ENCODE measurements around the gene ARHGAP26. TPM values are rescaled to one million over a fixed set of nuclear protein-coding genes. Genes with fewer than 3 reads are reported as not detected.

The ARHGAP26 gene
- polyA plus RNA-seq, 3 donors: 9.5 to 14.5 (median 14.4) TPM

DNA sequence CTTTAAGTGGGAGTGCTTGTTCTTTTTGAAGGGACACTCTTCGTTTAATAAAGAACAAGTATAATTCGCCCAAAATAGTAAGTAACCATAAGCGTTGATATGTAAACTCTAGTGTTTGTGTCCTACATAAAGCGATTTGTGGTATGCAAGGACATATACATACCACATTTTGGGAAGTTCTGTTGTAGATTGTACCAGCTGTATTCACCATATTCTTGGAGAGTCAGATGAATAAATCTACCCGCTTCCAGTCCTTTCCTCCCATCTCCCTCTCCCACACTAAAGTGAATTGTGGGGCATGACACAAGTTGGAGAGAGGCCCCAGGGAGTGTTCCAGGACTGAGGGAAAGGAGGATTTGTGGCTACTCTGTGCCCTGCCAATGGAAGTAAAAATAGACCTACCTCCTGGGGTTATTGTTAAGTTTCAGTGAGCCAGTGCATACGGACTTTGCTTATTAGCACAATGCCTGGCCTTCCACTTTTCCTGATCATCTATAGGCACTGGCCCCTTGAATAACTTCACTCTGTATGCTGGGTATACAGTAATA, 40.6 kb downstream of the ARHGAP26 start:
- no peak for DNase-seq

GRCh38 chr5:142811866-142812557, 41.8 kb downstream of the ARHGAP26 start:
- DNase-seq: no peak

DNA sequence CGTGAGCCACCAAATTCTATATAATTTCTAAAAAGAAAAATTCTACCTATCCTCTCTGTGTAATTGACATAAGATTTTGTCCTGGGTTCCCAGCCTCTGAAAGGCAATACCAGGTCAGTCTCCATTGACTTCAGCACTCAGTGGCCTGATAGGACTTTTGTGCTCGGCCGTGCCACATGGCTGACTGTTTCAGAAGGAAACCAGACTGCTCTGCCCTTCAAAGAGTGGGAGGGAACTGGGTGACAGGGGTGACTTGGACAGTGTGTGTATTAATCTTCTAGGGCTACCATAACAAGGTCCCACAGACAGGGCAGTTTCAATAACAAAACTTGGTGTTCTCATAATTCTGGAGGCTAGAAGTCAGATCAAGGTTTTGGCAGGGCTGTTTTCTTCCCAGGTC, 43.0 kb downstream of the ARHGAP26 start:
- no peak for DNase-seq

GRCh38 chr5:142814122-142814521, 43.9 kb downstream of the ARHGAP26 start:
- DNase-seq: no peak

DNA sequence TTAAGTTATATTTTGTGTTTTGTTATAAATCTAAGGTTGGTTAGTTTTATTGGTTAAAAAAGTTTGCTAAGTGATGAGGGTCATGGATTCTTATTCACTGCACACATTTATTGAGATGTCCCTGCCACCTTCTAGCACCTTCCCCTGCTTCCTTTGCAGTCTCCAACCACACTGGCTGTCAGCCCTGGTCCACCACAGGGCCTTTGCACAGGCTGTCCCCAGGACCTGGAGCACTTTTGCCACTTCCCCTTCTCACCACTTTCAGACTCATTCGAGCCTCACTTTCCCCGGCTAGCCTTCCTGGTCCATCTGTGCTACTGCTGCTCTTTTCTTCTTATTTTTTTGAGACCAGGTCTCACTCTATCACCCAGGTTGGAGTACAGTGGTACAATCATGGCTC, 45.3 kb downstream of the ARHGAP26 start:
- DNase-seq: no peak

GRCh38 chr5:142816531-142817430, 46.6 kb downstream of the ARHGAP26 start:
- DNase-seq: no peak

DNA sequence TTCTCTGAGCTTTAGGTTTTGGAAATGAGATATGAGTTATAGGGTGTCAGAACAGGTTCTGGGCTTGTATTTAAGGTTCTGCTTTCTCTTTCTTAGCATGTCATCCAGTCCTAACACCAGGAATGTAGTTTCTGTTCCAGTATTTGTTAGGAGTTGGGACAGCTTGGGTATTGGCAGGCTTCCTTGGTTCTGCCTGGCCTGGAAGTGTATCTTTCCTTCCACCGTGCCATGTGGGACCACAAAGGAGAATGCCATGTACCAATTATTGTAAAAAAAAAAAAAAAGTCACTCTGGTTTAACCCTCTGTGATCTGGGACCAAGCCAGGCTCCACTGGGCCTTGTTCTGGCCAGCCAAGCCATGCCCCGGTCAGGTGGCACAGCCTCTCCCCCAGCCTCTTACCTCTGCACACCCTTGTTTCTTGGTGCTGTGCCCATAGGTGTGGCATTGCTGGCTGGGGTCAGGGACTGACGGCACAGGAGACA, 47.8 kb downstream of the ARHGAP26 start:
- DNase-seq: no peak

GRCh38 chr5:142819292-142819691, 49.1 kb downstream of the ARHGAP26 start:
- no peak for DNase-seq

DNA sequence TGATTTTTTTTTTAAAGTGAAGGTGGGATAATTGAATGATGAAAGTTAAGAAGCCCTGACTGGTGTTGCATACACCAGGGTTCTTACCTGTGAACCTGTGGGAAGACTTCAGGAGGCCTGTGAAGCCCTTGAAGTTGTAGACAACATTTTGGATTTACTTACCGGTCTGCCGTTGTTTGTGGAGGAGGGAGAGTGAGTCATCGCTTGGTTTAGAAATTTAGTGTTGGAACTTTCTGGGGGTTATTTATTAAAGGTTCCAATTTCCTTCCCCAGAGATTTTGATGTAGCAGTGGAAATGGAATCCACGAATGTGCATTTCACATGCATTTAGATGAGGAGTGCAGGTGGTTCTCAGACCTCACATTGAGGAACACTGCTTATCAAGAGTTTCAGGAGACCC, 49.6 kb downstream of the ARHGAP26 start:
- no peak for DNase-seq

DNA sequence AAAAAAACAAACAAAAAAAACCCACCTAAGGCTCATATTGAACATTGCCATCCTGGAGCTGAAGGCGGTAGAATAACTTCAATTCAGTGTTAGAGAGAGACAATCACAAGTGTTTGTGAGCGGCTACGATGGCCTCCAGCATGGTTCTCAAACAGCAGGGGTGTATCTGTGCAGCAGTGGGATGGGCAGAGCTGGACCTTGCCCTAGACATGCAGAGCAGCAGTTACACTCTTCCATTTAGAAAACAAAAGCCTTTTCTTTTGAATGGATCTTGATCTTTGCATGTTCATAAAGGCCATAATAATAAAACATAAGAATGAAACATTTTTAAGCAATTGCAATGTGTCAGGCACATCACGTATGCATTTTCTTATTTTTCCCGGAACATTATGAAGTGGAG, 50.3 kb downstream of the ARHGAP26 start:
- DNase-seq: no peak

- DNase-seq: no peak
These were observed 51.0 kb downstream of the ARHGAP26 start for GRCh38 chr5:142821034-142821732.

DNA sequence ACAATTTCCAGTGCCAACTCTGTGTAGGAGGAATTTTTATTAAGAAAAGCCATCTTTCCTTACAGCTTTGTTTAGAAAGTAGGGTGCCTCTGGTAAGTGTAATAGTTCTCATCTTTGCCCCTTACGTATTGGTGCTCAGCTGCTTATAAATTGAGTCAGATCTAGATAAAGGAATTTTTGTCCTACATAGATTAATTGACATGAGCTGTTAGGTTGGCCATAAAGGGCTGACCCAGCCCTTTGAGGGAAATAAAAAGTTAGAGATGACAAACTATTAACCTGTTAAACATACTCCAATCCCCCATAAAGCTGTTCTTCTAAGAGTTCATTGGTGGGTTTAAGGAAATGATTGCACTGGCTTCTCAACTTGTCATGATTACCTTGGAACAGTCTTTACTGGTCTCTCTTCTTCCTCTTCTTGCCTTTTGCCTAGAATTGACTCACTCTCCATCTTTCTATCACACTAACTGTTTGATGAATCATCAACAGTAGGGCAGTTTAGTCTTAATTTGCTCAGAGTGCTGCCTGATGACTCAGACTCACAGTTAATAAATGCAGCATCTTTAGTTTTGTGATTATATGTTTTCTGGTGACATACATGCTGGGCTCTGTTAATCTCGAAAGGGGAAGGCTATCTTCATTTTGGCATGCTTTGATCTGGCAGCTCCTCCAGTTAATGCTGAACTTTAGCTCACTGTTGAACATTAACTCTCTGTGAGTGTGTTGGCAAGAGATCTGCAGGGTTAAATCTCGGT, 51.7 kb downstream of the ARHGAP26 start:
- DNase-seq: no peak

GRCh38 chr5:142823126-142823525, 52.9 kb downstream of the ARHGAP26 start:
- no peak for DNase-seq

- no peak for DNase-seq
These were observed 53.6 kb downstream of the ARHGAP26 start for GRCh38 chr5:142823806-142824205.

DNA sequence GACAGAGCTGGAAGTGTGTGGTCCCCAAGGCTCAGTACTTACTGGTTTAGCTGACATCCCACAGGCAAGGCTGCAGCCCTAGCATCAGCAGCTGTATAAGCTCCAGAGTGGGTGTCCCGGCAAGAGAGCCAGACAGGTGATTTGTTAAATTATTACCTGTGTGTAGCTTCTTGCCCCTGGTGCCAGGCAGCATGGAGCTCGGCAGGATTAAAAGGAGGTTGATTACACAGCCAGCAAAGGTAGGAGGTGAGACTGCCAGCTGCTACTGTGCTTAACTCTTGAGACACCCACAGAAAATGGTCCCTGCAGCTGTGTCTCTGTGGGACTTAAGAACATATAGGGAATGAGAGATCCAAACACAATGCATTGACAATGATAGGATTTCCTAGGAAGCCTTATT, 54.2 kb downstream of the ARHGAP26 start:
- no peak for DNase-seq

DNA sequence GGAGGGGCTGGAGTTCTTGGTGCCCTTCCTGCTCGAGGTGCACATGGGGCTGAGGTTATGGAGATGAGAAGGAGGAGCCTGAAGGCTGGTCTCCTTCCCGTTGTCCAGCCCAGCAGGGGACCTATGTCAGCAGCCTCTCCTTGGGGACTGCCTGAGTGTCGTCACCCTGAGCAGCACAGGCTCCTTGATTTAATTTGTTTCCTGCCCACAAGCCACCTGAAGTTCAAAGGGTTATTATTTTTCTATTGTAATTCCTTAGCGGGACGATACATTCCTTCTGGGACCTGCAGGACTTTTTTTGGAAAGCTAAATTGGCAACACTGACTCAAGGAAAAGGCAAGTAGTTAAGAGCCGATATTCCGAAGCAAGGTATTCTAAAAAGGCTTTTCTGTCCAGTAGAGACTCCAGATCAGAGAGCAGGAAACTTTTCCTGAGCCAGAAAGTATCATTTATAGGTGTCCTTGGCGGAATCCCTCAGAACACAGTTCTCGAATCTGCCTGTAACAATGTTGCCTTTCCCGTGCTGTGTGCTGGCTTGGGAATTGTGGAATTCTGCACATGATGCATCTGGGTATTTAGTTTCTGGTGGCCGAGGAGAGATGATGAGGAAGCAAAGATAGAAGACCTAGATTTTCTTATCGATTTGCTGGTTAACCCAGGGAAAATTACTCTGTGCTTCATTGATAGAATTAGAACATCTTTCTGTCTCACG, 55.4 kb downstream of the ARHGAP26 start:
- DNase-seq: no peak

DNA sequence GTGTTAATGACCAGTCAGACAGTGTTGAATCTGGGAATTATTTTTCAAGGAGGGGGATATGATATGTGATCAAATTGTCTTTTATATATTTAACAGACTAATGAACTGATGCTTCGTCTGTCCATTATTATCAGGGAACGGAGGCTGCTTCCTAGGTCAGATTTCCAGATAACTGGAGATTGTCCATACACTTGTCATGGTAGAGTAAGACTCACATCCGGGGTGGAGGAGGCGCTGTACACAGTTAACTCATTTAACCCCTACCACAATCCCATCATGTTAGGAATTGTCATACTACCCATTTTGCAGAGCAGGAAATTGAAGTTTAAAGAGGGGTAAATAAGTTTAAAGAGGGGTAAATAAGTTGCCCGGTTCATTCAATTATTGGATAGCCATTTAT, 55.9 kb downstream of the ARHGAP26 start:
- DNase-seq: no peak

DNA sequence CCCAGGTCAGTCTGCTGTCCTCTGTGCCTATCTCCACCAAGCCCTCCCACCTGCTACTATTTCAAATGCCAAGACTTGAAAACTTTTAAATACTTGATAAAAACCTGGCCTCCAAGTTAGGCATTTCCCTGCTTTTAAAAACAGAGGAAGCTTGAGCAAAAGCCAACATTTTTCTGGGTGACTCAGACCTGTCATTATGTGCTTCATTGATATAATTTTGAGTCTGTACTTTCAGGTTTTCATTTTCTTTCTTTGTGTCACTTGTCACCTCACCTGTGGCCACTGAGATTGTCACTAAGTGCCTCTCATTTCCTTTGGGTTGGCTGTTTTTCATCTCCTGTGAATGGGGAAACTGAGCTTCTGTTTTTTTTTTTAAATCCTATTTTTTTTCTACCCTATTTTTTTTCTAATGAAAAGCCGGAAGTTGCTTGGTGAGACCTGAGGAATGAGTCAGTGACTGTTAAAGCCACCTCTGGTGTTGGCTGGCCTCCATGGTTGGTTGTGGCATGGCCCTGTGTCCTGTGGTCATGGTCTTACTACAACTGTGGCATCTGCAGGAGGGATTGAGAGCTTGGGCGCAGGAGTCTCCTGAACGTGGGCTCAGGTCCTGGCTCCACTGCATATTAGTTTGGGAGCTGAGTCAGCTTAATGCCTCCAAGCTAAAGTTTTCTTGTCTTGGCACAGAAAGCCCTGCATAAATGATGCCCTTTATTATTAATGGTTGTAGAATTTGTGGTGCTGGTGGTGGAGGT, 56.7 kb downstream of the ARHGAP26 start:
- no peak for DNase-seq

DNA sequence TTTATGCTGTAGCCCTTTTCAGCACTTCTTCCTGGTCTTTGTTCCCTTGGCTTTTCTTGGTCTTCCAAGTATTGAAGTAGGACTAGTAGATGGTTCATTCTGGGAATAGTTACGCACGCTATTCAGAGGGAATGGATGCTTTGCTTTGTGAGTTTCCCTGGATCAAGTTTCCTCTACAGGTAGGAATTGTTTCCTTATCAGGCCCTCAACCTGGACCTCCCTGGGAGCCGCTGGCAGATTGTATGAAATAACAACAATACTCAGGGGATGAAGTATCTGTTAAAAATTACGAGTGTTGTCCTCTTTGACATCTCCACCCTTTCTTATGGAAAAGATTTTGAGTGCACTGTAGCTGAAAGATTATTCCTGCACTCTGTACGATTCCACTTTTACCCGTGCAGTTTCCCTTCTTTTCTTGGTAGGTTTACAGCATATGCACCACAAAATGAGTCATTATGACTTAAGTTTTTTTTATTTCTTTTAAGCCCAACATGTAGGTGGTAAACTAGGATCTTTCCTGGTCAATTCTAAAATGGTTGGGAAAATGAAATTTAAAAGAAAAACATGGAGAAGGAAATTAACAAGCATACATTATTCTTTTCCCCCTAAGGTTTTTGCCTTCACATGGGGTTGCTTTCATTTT, 57.9 kb downstream of the ARHGAP26 start:
- no peak for DNase-seq

Measured in renal pelvis (tissue), 4 donors.